Measurements from ENCODE around the gene CTDSP2.

Gene CTDSP2

GRCh38 chr12:57811028-57811755 lies 35.3 kb downstream of the CTDSP2 start:
- peak in 1 of 2 donors; percentile 31 for DNase-seq
- H3K4me1 ChIP-seq, result peaks cover 0 to 29% (median 15%) of the 10 kb centered on the region in 4 donors
- H3K36me3 ChIP-seq, result peaks cover 10 to 74% (median 48%) of the 10 kb centered on the region in 3 donors
- H3K27me3 ChIP-seq, result no peaks in the 10 kb centered on the region
- H3K4me3 ChIP-seq, result no peak overlapping the region
- TF ChIP-seq, protein P1, sequence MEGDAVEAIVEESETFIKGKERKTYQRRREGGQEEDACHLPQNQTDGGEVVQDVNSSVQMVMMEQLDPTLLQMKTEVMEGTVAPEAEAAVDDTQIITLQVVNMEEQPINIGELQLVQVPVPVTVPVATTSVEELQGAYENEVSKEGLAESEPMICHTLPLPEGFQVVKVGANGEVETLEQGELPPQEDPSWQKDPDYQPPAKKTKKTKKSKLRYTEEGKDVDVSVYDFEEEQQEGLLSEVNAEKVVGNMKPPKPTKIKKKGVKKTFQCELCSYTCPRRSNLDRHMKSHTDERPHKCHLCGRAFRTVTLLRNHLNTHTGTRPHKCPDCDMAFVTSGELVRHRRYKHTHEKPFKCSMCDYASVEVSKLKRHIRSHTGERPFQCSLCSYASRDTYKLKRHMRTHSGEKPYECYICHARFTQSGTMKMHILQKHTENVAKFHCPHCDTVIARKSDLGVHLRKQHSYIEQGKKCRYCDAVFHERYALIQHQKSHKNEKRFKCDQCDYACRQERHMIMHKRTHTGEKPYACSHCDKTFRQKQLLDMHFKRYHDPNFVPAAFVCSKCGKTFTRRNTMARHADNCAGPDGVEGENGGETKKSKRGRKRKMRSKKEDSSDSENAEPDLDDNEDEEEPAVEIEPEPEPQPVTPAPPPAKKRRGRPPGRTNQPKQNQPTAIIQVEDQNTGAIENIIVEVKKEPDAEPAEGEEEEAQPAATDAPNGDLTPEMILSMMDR (IDR thresholded peaks at IDR 0.05), result no peak
- no peaks in the 10 kb centered on the region for H3K9me3 ChIP-seq
- no peak overlapping the region for H3K27ac ChIP-seq
- intact Hi-C loops (cut with DNase I; ENCODE audit: low total_unique reads), result no loop called here

DNA sequence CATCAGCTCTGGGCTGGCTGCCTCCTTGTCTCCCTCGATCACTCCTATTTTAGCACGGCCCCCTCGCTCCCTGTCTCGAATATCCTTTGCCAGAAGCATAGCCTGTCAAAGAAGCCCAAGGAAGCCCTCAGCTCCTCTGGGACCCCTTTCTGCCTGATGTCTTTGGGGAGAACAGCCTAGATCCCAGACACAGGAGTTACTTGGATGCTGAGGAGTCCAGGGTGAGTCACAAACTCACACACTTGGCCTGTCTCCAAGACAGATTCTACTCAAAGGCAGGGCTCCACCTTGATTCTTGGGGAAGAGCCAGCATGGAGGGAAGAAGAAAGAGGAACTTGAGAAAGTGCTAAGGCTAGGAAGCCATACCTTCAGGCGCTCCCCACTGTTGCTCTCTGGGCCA lies 36.1 kb downstream of the CTDSP2 start:
- Histone ChIP-seq H3K27me3 (no peaks in the 10 kb centered on the region), H3K27ac (no peak overlapping the region), H3K9me3 (no peaks in the 10 kb centered on the region), H3K4me3 (no peak overlapping the region), H3K36me3 (peaks cover 10 to 79% (median 50%) of the 10 kb centered on the region in 3 donors), H3K4me1 (peaks cover 0 to 21% (median 13%) of the 10 kb centered on the region in 4 donors)
- DNase-seq, result no peak
- intact Hi-C loops (cut with DNase I; ENCODE audit: low total_unique reads), result no loop called here
- TF ChIP-seq, protein P1 (IDR thresholded peaks at IDR 0.05), result no peak

DNA sequence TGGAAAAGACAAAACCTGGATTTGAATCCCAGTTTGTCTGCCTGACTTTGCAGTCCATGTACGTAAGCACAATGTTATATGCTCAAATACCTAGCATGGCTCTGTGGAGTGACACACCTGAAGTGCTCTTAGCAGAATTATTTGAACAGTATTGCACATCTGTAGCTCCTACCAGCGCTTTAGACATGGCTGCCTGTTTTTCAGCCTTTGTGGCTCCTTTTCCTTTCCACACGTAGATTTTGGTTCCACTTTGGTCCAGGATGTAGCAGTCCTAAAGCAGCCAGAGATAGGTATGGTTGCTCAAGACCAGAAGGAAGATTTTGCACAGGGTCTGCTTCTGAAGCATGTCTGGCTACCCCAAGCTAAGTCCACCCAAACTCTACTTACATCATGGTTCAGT lies 37.1 kb downstream of the CTDSP2 start:
- peaks cover 0 to 11% (median 7%) of the 10 kb centered on the region in 4 donors for H3K4me1 ChIP-seq
- DNase-seq, result no peak
- H3K27ac ChIP-seq, result no peak overlapping the region
- intact Hi-C loops (cut with DNase I; ENCODE audit: low total_unique reads), result no loop called here
- H3K36me3 ChIP-seq, result peaks cover 10 to 84% (median 50%) of the 10 kb centered on the region in 3 donors
- TF ChIP-seq, protein P1 (IDR thresholded peaks at IDR 0.05), result no peak
- H3K9me3 ChIP-seq, result no peaks in the 10 kb centered on the region
- H3K4me3 ChIP-seq, result no peak overlapping the region
- no peaks in the 10 kb centered on the region for H3K27me3 ChIP-seq

DNA sequence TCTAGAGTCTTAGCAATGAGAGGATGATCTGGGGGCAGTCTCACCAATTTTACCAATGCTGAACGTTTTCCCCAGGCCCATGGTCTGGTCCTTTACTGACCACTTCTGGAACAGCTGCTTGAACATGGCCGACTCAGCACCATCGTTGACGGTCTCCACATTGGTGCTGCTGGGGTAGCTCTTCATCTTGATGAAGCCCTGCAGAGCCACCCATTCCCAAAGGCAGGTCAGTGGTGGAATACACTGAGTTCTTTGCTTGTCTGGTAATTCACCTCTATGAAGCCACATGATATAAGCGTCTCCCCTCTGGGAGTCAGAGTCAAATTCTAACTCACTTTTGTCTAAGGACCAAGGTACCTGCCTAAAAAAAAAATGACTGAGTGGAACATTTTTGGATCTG lies 38.2 kb downstream of the CTDSP2 start:
- no peak for DNase-seq
- no peaks in the 10 kb centered on the region for H3K27me3 ChIP-seq
- peaks cover 0 to 5% (median 3%) of the 10 kb centered on the region in 4 donors for H3K4me1 ChIP-seq
- H3K9me3 ChIP-seq, result no peaks in the 10 kb centered on the region
- H3K36me3 ChIP-seq, result peaks cover 13 to 81% (median 50%) of the 10 kb centered on the region in 3 donors
- TF ChIP-seq, protein P1 (IDR thresholded peaks at IDR 0.05), result no peak
- no peak overlapping the region for H3K4me3 ChIP-seq
- H3K27ac ChIP-seq, result no peak overlapping the region
- intact Hi-C loops (cut with DNase I; ENCODE audit: low total_unique reads), result no loop called here

GRCh38 chr12:57807285-57807684 lies 39.2 kb downstream of the CTDSP2 start:
- Histone ChIP-seq H3K4me1 (peaks cover 0 to 6% (median 4%) of the 10 kb centered on the region in 4 donors), H3K27me3 (no peaks in the 10 kb centered on the region), H3K27ac (no peak overlapping the region), H3K4me3 (no peak overlapping the region), H3K9me3 (no peaks in the 10 kb centered on the region), H3K36me3 (peaks cover 19 to 79% (median 51%) of the 10 kb centered on the region in 3 donors)
- intact Hi-C loops (cut with DNase I; ENCODE audit: low total_unique reads), result no loop called here
- DNase-seq, result no peak
- TF ChIP-seq, protein P1 (IDR thresholded peaks at IDR 0.05), result no peak
